HK-2 (cell line): Measurements from ENCODE around the gene KPTN.

ENCODE experiments used
- DNase-seq: peaks from one replicate; pipeline ENCODE4 v3.0.0-alpha.2; 2018; ENCODE audit not compliant: unreplicated experiment

KPTN gene

DNA sequence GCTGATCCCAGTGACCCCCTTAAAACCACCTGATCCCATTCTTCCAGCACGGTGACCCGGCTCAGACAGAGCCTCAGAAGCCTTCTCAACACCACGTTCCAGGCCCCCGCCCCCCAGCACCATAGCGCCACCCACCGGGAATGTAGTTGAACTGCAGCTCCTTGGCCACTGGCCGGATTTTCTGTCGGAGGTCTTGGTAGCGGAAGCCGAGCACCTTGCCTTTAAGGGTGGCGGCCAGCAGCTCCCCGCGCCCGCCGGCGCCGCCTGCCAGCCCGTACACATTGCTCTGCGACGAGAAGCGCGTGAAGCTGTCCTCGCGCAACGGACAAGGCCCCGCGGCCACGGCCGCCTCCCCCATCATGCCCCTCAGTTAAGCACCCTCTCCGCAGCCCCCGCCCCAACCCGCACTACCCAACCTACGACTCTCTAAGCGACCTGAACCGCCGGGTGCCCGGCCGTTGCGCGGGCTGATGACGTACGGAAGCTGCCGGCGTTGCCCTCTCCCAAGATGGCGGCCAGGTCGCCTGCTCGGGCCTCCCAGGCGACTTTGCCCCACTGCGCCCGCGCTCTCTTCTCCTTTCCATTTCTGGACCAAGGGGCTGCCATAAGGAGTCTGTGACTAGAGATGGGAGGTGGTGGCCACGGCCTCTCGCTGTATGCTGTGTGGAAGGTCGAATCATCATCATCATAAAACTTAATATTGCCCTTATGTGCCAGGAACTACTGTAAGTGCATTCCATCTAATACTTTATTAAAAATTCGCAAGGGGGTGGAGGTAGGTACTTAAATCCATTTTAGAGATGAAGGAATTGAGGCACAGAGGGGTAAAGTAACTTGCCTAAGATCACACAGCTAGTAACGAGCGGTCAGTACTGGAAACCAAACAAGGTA is at the start of gene KPTN:
KPTN (minus strand) TSS at position 420 of the 891 bp plus-strand sequence; CDS start at position 361, 59 bp downstream.
- peak; percentile 94 for DNase-seq

GRCh38 chr19:47531640-47532387 is 47.8 kb upstream of the KPTN start:
- no peak for DNase-seq

- no peak for DNase-seq
These were observed 45.2 kb upstream of the KPTN start for GRCh38 chr19:47529018-47529742.

GRCh38 chr19:47526798-47527197 is 42.8 kb upstream of the KPTN start:
- no peak for DNase-seq

DNA sequence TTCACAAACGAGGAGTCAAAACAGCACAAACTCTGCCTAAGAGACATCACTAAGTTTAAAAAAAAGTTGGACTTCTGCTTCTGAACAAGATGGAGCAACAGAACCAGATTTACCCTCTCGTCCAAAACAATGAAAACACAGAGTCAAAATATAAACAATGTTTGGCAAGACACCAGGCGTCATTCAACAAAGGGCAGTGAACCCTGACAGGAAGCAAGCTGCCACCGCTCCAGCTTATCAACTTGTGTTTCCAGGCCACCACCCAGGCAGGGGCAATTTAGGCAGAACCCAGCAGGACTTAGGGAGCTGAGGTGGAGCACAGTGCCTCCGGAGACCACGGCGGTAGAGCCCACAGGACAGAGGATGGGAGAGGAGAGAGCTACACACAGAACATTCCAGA is 39.5 kb upstream of the KPTN start:
- no peak for DNase-seq

DNA sequence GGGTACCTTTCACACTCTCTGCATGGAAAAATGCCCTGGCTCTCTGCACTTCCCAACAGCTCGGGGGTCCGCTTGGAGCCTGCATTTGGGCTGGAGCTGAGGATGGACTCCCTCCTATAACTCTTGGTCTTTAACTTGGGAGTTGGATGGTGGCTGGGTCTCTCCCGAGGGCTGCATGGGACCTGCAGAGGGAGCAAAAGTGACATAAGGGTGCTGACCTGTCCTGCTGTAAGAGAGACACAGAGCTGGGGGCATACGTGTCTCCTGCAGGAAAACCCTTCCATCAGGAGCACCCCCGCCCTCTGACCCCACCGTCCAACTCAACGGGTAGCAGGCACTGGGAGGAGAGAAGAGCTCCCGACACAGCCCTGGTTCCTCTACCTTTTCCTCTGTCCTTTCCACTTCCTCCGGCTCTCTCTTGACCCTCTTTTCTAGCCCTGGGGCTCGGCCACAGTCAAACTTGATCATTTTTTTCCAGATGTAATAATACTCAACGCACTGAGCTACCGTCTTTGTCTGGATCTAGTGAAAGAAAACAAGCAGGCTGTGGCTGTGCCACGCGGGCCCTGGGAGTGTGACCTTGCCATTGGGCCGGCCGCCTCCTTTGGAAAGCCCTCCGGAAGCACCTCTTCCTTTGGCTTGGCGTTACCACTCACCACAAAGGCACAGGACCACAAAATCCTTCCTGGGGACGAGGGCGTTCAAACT is 37.6 kb upstream of the KPTN start:
- no peak for DNase-seq

- DNase-seq = no peak
These were observed 36.8 kb upstream of the KPTN start for GRCh38 chr19:47520839-47521238.

DNA sequence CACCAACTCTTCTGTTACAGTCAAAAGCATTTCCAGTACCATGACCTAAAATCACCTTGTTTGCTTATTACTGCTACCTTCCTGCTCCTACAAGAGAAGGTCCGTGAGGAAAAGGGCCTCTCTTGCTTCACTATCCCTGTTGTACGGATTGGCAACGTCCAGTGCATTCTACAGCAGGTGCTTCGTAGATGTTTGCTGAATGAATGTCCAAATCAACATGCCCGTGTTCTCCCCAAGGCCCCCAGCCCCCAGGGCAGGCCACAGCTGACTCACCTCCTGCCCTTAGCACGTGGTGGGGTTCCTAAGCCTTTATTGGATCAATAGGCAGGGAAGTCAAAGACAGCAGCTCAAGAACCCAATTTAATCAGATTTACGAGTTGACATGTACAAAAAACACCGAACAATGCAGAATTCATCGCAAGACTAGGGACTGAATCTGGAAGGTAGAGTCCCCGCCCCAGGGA is 36.4 kb upstream of the KPTN start:
- DNase-seq = no peak

DNA sequence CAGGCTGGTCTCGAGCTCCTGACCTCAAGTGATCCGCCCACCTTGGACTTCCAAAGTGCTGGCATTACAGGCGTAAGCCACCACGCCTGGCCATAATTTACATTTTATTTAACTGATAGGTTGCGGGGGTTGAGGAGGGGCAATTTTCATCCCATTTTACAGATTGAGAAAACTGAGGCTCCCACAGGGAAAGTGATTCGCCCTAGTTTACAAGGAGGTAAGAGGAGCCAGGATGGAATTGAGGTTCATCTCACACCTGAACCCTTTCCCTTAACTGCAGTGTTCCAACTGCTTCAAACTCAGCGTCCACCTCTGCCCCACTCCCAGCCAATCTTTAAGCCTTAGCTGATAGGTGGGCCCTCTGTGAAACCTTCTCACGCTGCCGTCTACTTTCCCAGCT is 34.8 kb upstream of the KPTN start:
- DNase-seq = no peak

- DNase-seq = no peak
These were observed 34.1 kb upstream of the KPTN start for GRCh38 chr19:47518139-47518538.

DNA sequence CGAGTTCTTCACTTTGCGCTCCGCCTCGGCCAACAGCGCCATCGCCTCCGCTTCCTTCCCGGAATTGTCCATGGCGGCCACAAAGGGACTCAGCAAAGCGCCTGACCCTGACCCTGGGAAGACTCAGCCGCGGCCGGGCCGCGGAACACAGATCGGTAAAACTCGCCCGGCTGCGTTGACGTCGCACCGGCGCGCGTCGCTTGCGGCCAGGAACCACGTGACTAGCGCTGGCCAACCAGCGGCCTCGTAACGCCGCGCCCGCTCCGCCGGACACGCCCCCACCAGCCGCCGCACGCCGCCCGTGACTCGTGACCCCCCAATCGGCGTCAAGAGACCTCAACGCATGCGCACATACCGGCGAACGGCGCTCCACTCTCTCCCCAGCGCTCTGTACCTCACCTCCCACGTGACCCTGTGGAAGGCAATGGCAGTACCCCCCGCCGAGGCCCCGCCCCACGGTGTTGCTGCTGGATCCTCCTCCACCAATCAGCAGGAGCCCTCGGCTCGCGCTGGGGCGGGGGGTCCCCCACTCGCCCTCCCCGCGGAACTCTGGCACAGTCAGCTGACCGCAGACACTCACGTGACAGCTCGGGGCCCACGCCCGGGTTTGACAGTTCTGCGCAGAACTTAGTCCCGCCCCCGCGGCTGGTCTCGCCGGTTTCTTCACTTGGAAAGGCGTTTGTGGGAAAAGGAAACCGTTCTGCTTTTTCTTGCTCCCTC is 31.0 kb upstream of the KPTN start, which contains the start of gene NAPA:
NAPA (minus strand) TSS at position 195 of the 720 bp plus-strand sequence; CDS start at position 72, 123 bp downstream.
- peak; percentile 100 for DNase-seq

DNA sequence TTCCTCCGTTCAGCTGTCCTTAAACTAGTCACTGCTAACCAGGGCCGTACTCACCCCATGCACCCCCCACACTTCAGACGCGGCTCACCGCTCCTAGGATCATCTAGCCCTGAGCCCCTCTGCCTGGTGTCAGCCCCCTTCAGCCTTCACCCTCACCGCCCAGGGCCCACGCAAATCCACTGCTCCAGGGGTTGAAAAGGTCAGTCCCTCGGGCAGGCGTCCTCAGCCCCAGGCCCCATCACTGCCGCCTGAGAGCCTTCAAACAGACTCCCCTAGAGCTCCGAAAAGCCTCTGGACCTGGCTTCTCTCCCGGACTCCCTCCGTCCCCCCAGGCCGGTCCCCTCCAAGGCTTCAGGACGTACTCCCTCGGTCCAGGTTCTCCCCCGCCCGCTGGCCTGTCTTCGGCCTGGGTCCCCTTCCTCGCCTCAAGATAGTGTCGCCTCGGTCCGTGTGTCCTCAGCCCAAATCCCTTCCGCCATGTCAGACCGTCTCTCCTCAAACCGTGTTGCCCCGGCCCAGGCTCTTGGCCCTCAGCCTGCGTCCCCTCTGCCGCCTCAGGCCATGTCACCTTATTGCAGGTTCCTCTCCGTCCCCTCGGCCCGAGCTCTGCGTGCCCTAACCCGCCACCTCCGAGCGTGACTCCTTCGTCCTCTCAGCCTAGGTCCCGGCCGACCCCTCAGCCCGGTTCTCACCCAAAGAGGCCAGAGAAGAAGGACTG is 30.3 kb upstream of the KPTN start:
- peak; percentile 29 for DNase-seq

DNA sequence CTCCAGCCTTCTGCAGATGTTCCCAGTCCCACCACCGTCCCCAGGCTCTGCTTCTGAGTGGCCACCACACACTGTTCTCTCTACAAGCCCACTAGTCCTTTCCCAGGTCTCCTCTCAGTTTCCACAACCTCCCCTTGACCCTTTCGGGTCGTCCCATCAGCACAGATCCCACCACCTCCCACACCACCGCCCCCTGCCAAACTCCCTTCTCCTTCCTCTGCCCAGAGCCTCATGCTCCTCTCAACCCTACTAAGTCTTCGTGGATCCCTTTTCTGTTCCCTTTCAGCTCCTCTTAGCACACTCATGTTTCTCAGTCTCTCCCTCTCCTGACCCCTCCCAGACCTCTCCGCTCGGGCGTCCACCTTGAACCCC is 28.9 kb upstream of the KPTN start:
- DNase-seq = no peak

DNA sequence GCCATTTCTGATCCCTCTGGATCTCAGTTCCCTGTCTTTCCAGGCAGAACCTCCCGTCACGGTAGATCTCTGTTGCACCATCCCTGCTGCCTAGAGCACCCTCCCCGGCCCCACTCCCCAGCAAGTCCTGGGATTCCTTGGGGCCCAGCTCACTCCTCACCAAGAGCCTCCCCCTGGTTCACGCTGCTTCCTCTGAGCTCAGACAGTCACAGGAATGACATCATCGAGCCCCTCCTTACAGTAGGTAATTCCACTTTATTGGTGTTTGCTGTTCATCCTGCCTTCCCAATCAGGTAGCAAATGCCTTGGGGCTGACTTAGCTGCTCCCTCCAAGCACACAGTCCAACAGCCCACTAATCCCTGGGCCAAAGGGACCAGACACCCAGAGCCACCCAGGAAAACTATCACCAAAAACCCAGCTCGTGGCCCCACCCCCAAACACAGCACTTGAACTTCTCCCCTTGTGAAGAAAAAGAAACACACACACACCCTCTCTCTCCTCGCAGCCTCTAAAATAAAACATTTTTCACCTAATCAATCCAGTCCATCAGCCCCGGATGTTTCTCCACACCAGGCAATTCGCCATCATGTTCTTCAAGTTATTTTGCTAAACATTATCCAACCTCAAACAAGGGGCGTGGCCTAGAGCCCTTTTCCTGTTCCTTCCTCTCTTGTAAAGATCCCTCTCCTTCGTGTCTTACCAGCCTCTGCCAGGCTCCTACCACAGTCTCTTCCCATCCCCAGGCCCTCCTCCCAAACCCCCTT is 28.3 kb upstream of the KPTN start:
- peak; percentile 60 for DNase-seq

DNA sequence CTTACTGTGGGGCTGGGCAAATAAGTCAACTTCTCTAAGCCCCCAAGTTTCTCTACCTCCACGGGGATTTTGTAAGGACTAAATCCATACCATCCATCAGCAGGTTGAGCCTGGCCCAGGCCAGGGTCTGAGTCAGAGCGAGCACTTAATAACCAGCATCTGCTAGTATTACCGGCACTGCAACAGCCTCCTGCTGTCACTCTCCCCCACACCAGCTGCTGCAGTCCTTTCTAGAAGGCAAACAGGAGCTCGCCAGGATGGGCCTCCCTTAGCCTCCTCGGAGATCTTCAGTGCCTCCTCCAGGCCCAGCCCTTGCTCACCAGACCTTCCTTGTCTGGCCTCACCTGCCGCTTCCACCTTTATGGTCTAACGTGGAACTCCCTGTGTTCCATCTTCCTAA is 27.7 kb upstream of the KPTN start:
- DNase-seq = no peak

DNA sequence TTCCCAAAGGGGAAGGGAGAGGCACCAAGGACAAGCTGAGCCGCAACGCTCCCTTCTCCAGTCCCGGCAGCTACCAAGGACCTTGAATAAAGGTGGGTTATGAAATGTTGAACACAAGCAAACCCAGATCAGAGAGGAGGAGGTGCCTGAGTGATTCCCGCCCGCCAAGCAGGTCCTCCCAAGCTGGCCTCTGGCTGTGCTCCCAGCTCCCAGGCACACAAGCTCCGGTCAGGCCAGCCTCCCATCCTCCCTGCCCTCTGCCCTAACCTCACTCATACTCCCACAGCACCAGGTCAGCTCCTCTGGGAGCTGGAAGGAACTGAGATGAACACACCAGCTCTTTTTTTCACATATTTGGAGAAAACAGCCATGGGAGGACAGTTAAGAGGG is 27.1 kb upstream of the KPTN start:
- no peak for DNase-seq

DNA sequence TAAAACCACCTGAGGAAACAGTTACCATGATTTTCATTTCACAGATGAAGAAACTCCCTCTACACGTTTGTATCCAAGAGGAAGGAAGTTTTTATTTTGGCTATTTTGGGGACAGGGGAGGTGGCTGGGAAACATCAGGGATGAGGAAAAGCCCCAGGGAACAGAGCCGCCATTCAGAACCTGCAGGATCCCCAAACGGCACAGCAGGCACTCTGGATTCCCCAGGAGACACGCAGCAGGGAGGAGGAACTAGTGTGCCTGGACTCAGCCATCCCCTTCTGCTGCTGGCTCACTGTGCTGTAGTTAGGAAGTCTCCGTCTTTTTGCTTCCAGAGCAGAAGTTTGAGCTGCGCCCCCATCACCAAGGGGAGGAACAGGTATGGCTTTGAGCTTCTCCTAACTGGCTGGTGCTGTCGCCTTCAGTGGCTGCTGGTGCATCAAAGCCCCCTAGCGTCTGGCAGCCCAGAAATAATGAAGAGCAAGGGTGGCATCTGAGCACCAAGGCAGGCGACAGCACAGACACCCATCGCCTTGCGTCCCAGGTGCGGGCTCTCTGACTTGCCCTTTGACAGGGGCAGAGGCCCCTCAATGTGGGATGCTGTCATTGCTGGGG is 26.6 kb upstream of the KPTN start:
- no peak for DNase-seq

- no peak for DNase-seq
These were observed 26.0 kb upstream of the KPTN start for GRCh38 chr19:47509973-47510372.
